Astrocyte (in vitro differentiated cells and primary cell): Measurements from ENCODE around the gene ATP13A4. TPM values are rescaled to one million over a fixed set of nuclear protein-coding genes. Genes with fewer than 3 reads are reported as not detected.

ENCODE experiments used
- DNase-seq: peaks from one replicate; pipeline ENCODE4 v3.0.0-alpha.2; 2010; ENCODE audit warnings: low read depth
- FAIRE-seq: peaks from 2 replicates; lab custom pipeline; 2011; peaks lifted over from hg19 to GRCh38; lab: Jason Lieb, UNC
- H2AFZ ChIP-seq: 2 replicates; pipeline ENCODE4 v1.6.0; 2012; ENCODE audit warnings: low read depth, low read length, inconsistent platforms
- H3K27ac ChIP-seq: 2 replicates; pipeline ENCODE4 v1.5.1; 2011; ENCODE audit warnings: low read depth, low read length, inconsistent platforms
- H3K27me3 ChIP-seq: 2 replicates; pipeline ENCODE4 v1.6.0; 2011; ENCODE audit warnings: low read length, inconsistent platforms; ENCODE audit not compliant: insufficient read depth
- H3K36me3 ChIP-seq: 2 replicates; pipeline ENCODE4 v1.5.1; 2011; ENCODE audit warnings: low read length, inconsistent platforms; ENCODE audit not compliant: insufficient read depth
- H3K4me1 ChIP-seq: 2 replicates; pipeline ENCODE4 v1.5.1; 2011; ENCODE audit warnings: low read length, inconsistent platforms; ENCODE audit not compliant: insufficient read depth
- H3K4me2 ChIP-seq: 2 replicates; pipeline ENCODE4 v1.6.0; 2012; ENCODE audit warnings: low read length, inconsistent platforms
- H3K4me3 ChIP-seq: 2 replicates; pipeline ENCODE4 v1.5.1; 2011; ENCODE audit warnings: low read depth, mild to moderate bottlenecking, low read length, inconsistent platforms; ENCODE audit not compliant: insufficient read depth
- H3K79me2 ChIP-seq: 2 replicates; pipeline ENCODE4 v1.6.0; 2012; ENCODE audit warnings: mild to moderate bottlenecking, low read length, inconsistent platforms; ENCODE audit not compliant: insufficient read depth
- H3K9ac ChIP-seq: 2 replicates; pipeline ENCODE4 v1.6.0; 2012; ENCODE audit warnings: mild to moderate bottlenecking, low read length, inconsistent platforms
- H3K9me3 ChIP-seq: 2 replicates; pipeline ENCODE4 v1.5.1; 2012; ENCODE audit warnings: low read depth, mild to moderate bottlenecking, low read length, inconsistent platforms; ENCODE audit not compliant: insufficient read depth
- H4K20me1 ChIP-seq: 2 replicates; pipeline ENCODE4 v1.6.0; 2012; ENCODE audit warnings: low read length, inconsistent platforms; ENCODE audit not compliant: insufficient read depth
- H3K27ac Mint-ChIP-seq: one replicate; pipeline ENCODE4 v1.8.0; 2021; ENCODE audit warnings: mild to moderate bottlenecking, mixed read lengths; ENCODE audit not compliant: unreplicated experiment
- H3K27me3 Mint-ChIP-seq: one replicate; pipeline ENCODE4 v1.8.0; 2021; ENCODE audit warnings: low read depth, mixed read lengths; ENCODE audit not compliant: unreplicated experiment
- H3K36me3 Mint-ChIP-seq: one replicate; pipeline ENCODE4 v1.8.0; 2021; ENCODE audit warnings: low read depth, mixed read lengths; ENCODE audit not compliant: unreplicated experiment
- H3K4me1 Mint-ChIP-seq: one replicate; pipeline ENCODE4 v1.8.0; 2021; ENCODE audit warnings: low read depth, mixed read lengths; ENCODE audit not compliant: unreplicated experiment
- H3K4me3 Mint-ChIP-seq: one replicate; pipeline ENCODE4 v1.8.0; 2021; ENCODE audit warnings: mild to moderate bottlenecking, moderate library complexity, mixed read lengths; ENCODE audit not compliant: unreplicated experiment
- H3K9me3 Mint-ChIP-seq: one replicate; pipeline ENCODE4 v1.8.0; 2021; ENCODE audit warnings: mild to moderate bottlenecking, mixed read lengths; ENCODE audit not compliant: unreplicated experiment
- CTCF ChIP-seq: IDR thresholded peaks from 2 replicates; pipeline ENCODE4 v1.5.1; 2011; ENCODE audit warnings: low read depth, mild to moderate bottlenecking, inconsistent platforms, low read length, moderate library complexity; ENCODE audit not compliant: insufficient read depth
- EZH2 ChIP-seq: IDR thresholded peaks from 2 replicates; pipeline ENCODE4 v1.6.1; 2012; ENCODE audit warnings: mild to moderate bottlenecking, low read length, inconsistent platforms; ENCODE audit not compliant: insufficient read depth
- total RNA-seq: library from RNA; stranded (reverse); gene quantifications from 2 replicates; pipeline ENCODE4 v1.2.1, GENCODE V29; 2021

Gene ATP13A4
- total RNA-seq, 1 donor from 2014 or later: 0.34 TPM

- no peaks in the 10 kb centered on the region for H3K27me3 ChIP-seq
- Mint-ChIP-seq H3K9me3 (no peaks in the 10 kb centered on the region), H3K4me3 (no peak overlapping the region), H3K27ac (no peak overlapping the region), H3K36me3 (no peaks in the 10 kb centered on the region), H3K4me1 (no peaks in the 10 kb centered on the region), H3K27me3 (no peaks in the 10 kb centered on the region)
- no peaks in the 10 kb centered on the region for H4K20me1 ChIP-seq
- H3K36me3 ChIP-seq: no peaks in the 10 kb centered on the region
- no peak overlapping the region for H3K9ac ChIP-seq
- FAIRE-seq (no peak), DNase-seq (no peak)
- H3K27ac ChIP-seq: no peak overlapping the region
- H3K4me3 ChIP-seq: no peak overlapping the region
- H3K79me2 ChIP-seq: no peaks in the 10 kb centered on the region
- no peak overlapping the region for H3K4me2 ChIP-seq
- TF ChIP-seq CTCF (no peak), EZH2 (no peak)
- no peaks in the 10 kb centered on the region for H3K4me1 ChIP-seq
- no peaks in the 10 kb centered on the region for H3K9me3 ChIP-seq
- H2AFZ ChIP-seq: no peak overlapping the region
Observed at GRCh38 chr3:193407688-193408087, 147.0 kb downstream of the ATP13A4 start.

- Histone ChIP-seq H3K9me3 (no peaks in the 10 kb centered on the region), H3K4me1 (no peaks in the 10 kb centered on the region), H3K27ac (no peak overlapping the region), H3K4me2 (no peak overlapping the region), H3K9ac (no peak overlapping the region), H3K27me3 (no peaks in the 10 kb centered on the region), H3K36me3 (no peaks in the 10 kb centered on the region), H2AFZ (no peak overlapping the region), H3K4me3 (no peak overlapping the region), H3K79me2 (no peaks in the 10 kb centered on the region), H4K20me1 (no peaks in the 10 kb centered on the region)
- no peaks in the 10 kb centered on the region for H3K27me3 Mint-ChIP-seq
- no peak for TF ChIP-seq EZH2
- no peak for TF ChIP-seq CTCF
- H3K27ac Mint-ChIP-seq: no peak overlapping the region
- DNase-seq: no peak
- H3K36me3 Mint-ChIP-seq: no peaks in the 10 kb centered on the region
- H3K4me3 Mint-ChIP-seq: no peak overlapping the region
- H3K9me3 Mint-ChIP-seq: no peaks in the 10 kb centered on the region
- H3K4me1 Mint-ChIP-seq: no peaks in the 10 kb centered on the region
- no peak for FAIRE-seq
Observed at GRCh38 chr3:193407112-193407511, 147.6 kb downstream of the ATP13A4 start.

GRCh38 chr3:193403307-193403706, 151.4 kb downstream of the ATP13A4 start:
- Mint-ChIP-seq H3K9me3 (peaks cover 2% of the 10 kb centered on the region), H3K27ac (no peak overlapping the region), H3K4me1 (no peaks in the 10 kb centered on the region), H3K36me3 (no peaks in the 10 kb centered on the region), H3K27me3 (no peaks in the 10 kb centered on the region), H3K4me3 (no peak overlapping the region)
- no peaks in the 10 kb centered on the region for H3K9me3 ChIP-seq
- H3K9ac ChIP-seq: no peak overlapping the region
- no peaks in the 10 kb centered on the region for H3K36me3 ChIP-seq
- no peaks in the 10 kb centered on the region for H3K4me1 ChIP-seq
- H3K4me3 ChIP-seq: no peak overlapping the region
- FAIRE-seq: no peak
- no peak overlapping the region for H3K4me2 ChIP-seq
- DNase-seq: no peak
- H4K20me1 ChIP-seq: no peaks in the 10 kb centered on the region
- no peak for TF ChIP-seq EZH2
- no peak for TF ChIP-seq CTCF
- H3K27ac ChIP-seq: no peak overlapping the region
- H2AFZ ChIP-seq: no peak overlapping the region
- H3K27me3 ChIP-seq: no peaks in the 10 kb centered on the region
- no peaks in the 10 kb centered on the region for H3K79me2 ChIP-seq
